IPS-18c (cell line): Measurements from ENCODE around the gene DCBLD1.
"Not testable (repeated sequence)": the region's sequence is repeated elsewhere in the genome, so short reads cannot be mapped to it uniquely, and the experiment has no call there.

Source experiments
- H3K4me3 ChIP-seq: 2 replicates; pipeline ENCODE4 v1.7.0; 2013; ENCODE audit warnings: low read depth, mild to moderate bottlenecking, low read length, moderate library complexity; ENCODE audit not compliant: insufficient read depth
- H3K9me3 ChIP-seq: one replicate; pipeline ENCODE4 v1.6.1; 2013; ENCODE audit warnings: mild to moderate bottlenecking, low read length, moderate library complexity; ENCODE audit not compliant: control insufficient read depth, insufficient read depth

Gene DCBLD1

GRCh38 chr6:117482240-117483003 is at the start of gene DCBLD1:
Gene DCBLD1 (plus strand): TSS chr6:117482674. CDS start chr6:117482782, 108 bp downstream.
- Histone ChIP-seq H3K4me3 (peak within 1 kb of the TSS; percentile 73), H3K9me3 (no peaks in the 10 kb centered on the region)

GRCh38 chr6:117440706-117441525 is 41.6 kb upstream of the DCBLD1 start:
- no peaks in the 10 kb centered on the region for H3K9me3 ChIP-seq

GRCh38 chr6:117441824-117442264 is 40.6 kb upstream of the DCBLD1 start:
- H3K4me3 ChIP-seq, result no peak overlapping the region

More at GRCh38 chr6:117440706-117441525, 41.6 kb upstream of the DCBLD1 start:
- H3K4me3 ChIP-seq, result no peak overlapping the region

GRCh38 chr6:117442313-117442712 is 40.2 kb upstream of the DCBLD1 start:
- H3K4me3 ChIP-seq, H3K9me3 ChIP-seq: not testable (repeated sequence)

More at GRCh38 chr6:117441824-117442264, 40.6 kb upstream of the DCBLD1 start:
- H3K9me3 ChIP-seq, result no peaks in the 10 kb centered on the region

- Histone ChIP-seq H3K9me3 (no peaks in the 10 kb centered on the region), H3K4me3 (no peak overlapping the region)
These were observed 37.9 kb upstream of the DCBLD1 start for GRCh38 chr6:117444600-117444999.

GRCh38 chr6:117446861-117447260 is 35.6 kb upstream of the DCBLD1 start:
- Histone ChIP-seq H3K9me3 (no peaks in the 10 kb centered on the region), H3K4me3 (no peak overlapping the region)

- Histone ChIP-seq H3K9me3 (no peaks in the 10 kb centered on the region), H3K4me3 (no peak overlapping the region)
These were observed 34.5 kb upstream of the DCBLD1 start for GRCh38 chr6:117448011-117448410.

GRCh38 chr6:117448732-117449485 is 33.6 kb upstream of the DCBLD1 start:
- H3K4me3 ChIP-seq, result no peak overlapping the region
- no peaks in the 10 kb centered on the region for H3K9me3 ChIP-seq

GRCh38 chr6:117449549-117450439 is 32.7 kb upstream of the DCBLD1 start:
- no peak overlapping the region for H3K4me3 ChIP-seq
- no peaks in the 10 kb centered on the region for H3K9me3 ChIP-seq

GRCh38 chr6:117451671-117452070 is 30.8 kb upstream of the DCBLD1 start:
- Histone ChIP-seq H3K9me3 (no peaks in the 10 kb centered on the region), H3K4me3 (no peak overlapping the region)

- Histone ChIP-seq H3K9me3 (no peaks in the 10 kb centered on the region), H3K4me3 (no peak overlapping the region)
These were observed 26.2 kb upstream of the DCBLD1 start for GRCh38 chr6:117456250-117456649.

GRCh38 chr6:117456998-117457397 is 25.5 kb upstream of the DCBLD1 start:
- Histone ChIP-seq H3K4me3 (no peak overlapping the region), H3K9me3 (no peaks in the 10 kb centered on the region)

GRCh38 chr6:117459204-117459944 is 23.1 kb upstream of the DCBLD1 start:
- Histone ChIP-seq H3K4me3 (no peak overlapping the region), H3K9me3 (no peaks in the 10 kb centered on the region)

GRCh38 chr6:117463762-117464665 is 18.5 kb upstream of the DCBLD1 start:
- Histone ChIP-seq H3K4me3 (no peak overlapping the region), H3K9me3 (no peaks in the 10 kb centered on the region)

- H3K9me3 ChIP-seq, result no peaks in the 10 kb centered on the region
- H3K4me3 ChIP-seq, result no peak overlapping the region
These were observed 17.8 kb upstream of the DCBLD1 start for GRCh38 chr6:117464700-117465099.
